Smooth muscle cell (in vitro differentiated cells): ENCODE results near the gene TSPAN9. TPM values are rescaled to one million over a fixed set of nuclear protein-coding genes. Genes with fewer than 3 reads are reported as not detected.
A peak's percentile ranks its signal among the peaks of the same experiment; 100 is the strongest.

Source experiments
- DNase-seq: peaks from one replicate; lab custom pipeline; 2025; ENCODE audit not compliant: unreplicated experiment; lab: John Stamatoyannopoulos, UW
- H2AFZ ChIP-seq: fragments of 200-600 bp; sonication (generic); 2 replicates; pipeline ENCODE4 v1.6.0; 2016; ENCODE audit warnings: antibody characterized with exemption, low read depth, mild to moderate bottlenecking
- H3F3A ChIP-seq: fragments of 200-600 bp; sonication (generic); 2 replicates; pipeline ENCODE4 v1.6.0; 2017; ENCODE audit warnings: antibody characterized with exemption, low read depth
- H3K27ac ChIP-seq: fragments of 200-600 bp; sonication (generic); 2 replicates; pipeline ENCODE4 v1.5.1; 2016; ENCODE audit warnings: low read depth, mild to moderate bottlenecking
- H3K27me3 ChIP-seq: fragments of 200-600 bp; sonication (generic); 2 replicates; pipeline ENCODE4 v1.6.1; 2016; ENCODE audit warnings: low read depth, mild to moderate bottlenecking
- H3K36me3 ChIP-seq: fragments of 200-600 bp; sonication (generic); 2 replicates; pipeline ENCODE4 v1.5.1; 2016; ENCODE audit warnings: low read depth
- H3K4me1 ChIP-seq: fragments of 200-600 bp; sonication (generic); 2 replicates; pipeline ENCODE4 v1.5.1; 2016; ENCODE audit warnings: low read depth
- H3K4me2 ChIP-seq: fragments of 200-600 bp; sonication (generic); 2 replicates; pipeline ENCODE4 v1.6.0; 2016; ENCODE audit warnings: mild to moderate bottlenecking
- H3K4me3 ChIP-seq: fragments of 200-600 bp; sonication (generic); 2 replicates; pipeline ENCODE4 v1.5.1; 2016; ENCODE audit warnings: mild to moderate bottlenecking
- H3K79me2 ChIP-seq: fragments of 200-600 bp; sonication (generic); 2 replicates; pipeline ENCODE4 v1.6.0; 2016; ENCODE audit warnings: low read depth, mild to moderate bottlenecking
- H3K9ac ChIP-seq: fragments of 200-600 bp; sonication (generic); 2 replicates; pipeline ENCODE4 v1.6.0; 2016; ENCODE audit warnings: low read depth
- H3K9me3 ChIP-seq: fragments of 200-600 bp; sonication (generic); replicated peaks from 2 replicates; pipeline ENCODE4 v1.5.1; 2016; ENCODE audit warnings: low read depth
- H4K20me1 ChIP-seq: fragments of 200-600 bp; sonication (generic); 2 replicates; pipeline ENCODE4 v1.6.0; 2016; ENCODE audit warnings: low read depth
- CTCF ChIP-seq: fragments of 200-600 bp; sonication (generic); IDR thresholded peaks from 2 replicates; pipeline ENCODE4 v1.5.1; 2017; ENCODE audit warnings: borderline replicate concordance, mild to moderate bottlenecking, antibody characterized with exemption; ENCODE audit not compliant: insufficient read depth, poor library complexity, severe bottlenecking
- WGBS: methylation state at CpG from one replicate; pipeline ENCODE4 v1.1.7; 2016; ENCODE audit warnings: low lambda C conversion rate; 5-methylcytosine and 5-hydroxymethylcytosine counted together
- polyA plus RNA-seq: library from polyadenylated mRNA; unstranded; fragments of >200 nt; fragmentation: Nextera tagmentation; extraction: Ambion mirVana; gene quantifications from 2 replicates; pipeline ENCODE4 v1.2.1, GENCODE V29; 2016
- total RNA-seq: library from RNA; depleted of rRNA; stranded (reverse); fragments of >200 nt; gene quantifications from 2 replicates; pipeline ENCODE4 v1.2.3, GENCODE V29; 2014

TSPAN9 gene
- total and polyA plus RNA-seq, 2 experiments from 2014 or later, result 17.7 to 29.8 TPM

- Histone ChIP-seq H4K20me1 (peaks cover 19% of the 10 kb centered on the region), H3K9me3 (no peaks in the 10 kb centered on the region), H3K4me1 (peaks cover 17% of the 10 kb centered on the region), H3K4me2 (no peak overlapping the region), H3K9ac (no peak overlapping the region), H3K79me2 (peaks cover 16% of the 10 kb centered on the region), H3K27me3 (no peaks in the 10 kb centered on the region), H3K4me3 (no peak overlapping the region), H3K27ac (no peak overlapping the region), H3F3A (peaks cover 14% of the 10 kb centered on the region), H2AFZ (no peak overlapping the region), H3K36me3 (no peaks in the 10 kb centered on the region)
- DNase-seq, result no peak
- no peak for TF ChIP-seq CTCF
- WGBS, result 79% methylated on average over 11 of the region's 11 CpGs
These were observed 87.4 kb downstream of the TSPAN9 start for GRCh38 chr12:3164454-3165077.

GRCh38 chr12:3165078-3165980 lies 88.2 kb downstream of the TSPAN9 start:
- TF ChIP-seq CTCF, result no peak
- Histone ChIP-seq H3K36me3 (no peaks in the 10 kb centered on the region), H3K9me3 (no peaks in the 10 kb centered on the region), H3K27me3 (no peaks in the 10 kb centered on the region), H3K9ac (no peak overlapping the region), H3K4me3 (no peak overlapping the region), H3K4me2 (no peak overlapping the region), H3F3A (peaks cover 21% of the 10 kb centered on the region), H2AFZ (no peak overlapping the region), H3K4me1 (peaks cover 22% of the 10 kb centered on the region), H3K79me2 (peaks cover 11% of the 10 kb centered on the region), H4K20me1 (peaks cover 14% of the 10 kb centered on the region), H3K27ac (no peak overlapping the region)
- DNase-seq, result no peak
- 86% methylated on average over 22 of the region's 22 CpGs for WGBS

- Histone ChIP-seq H3K27ac (peak overlapping the region; percentile 96), H3K4me1 (peaks cover 38% of the 10 kb centered on the region), H4K20me1 (peaks cover 32% of the 10 kb centered on the region), H3K9me3 (no peaks in the 10 kb centered on the region), H3K36me3 (no peaks in the 10 kb centered on the region), H3K79me2 (no peaks in the 10 kb centered on the region), H3K27me3 (no peaks in the 10 kb centered on the region), H3K4me2 (peak overlapping the region; percentile 63), H3F3A (peaks cover 34% of the 10 kb centered on the region), H2AFZ (no peak overlapping the region), H3K4me3 (no peak overlapping the region), H3K9ac (peak overlapping the region; percentile 51)
- WGBS, result 89% methylated on average over 3 of the region's 3 CpGs
- TF ChIP-seq CTCF, result no peak
- DNase-seq, result no peak
These were observed 90.5 kb downstream of the TSPAN9 start for GRCh38 chr12:3167636-3168035.
